Mucosa of descending colon (tissue), 3 donors: Measurements from ENCODE around the gene EHBP1. TPM values are rescaled to one million over a fixed set of nuclear protein-coding genes. Genes with fewer than 3 reads are reported as not detected.
"Not testable (repeated sequence)": the region's sequence is repeated elsewhere in the genome, so short reads cannot be mapped to it uniquely, and the experiment has no call there.

Experiments used
- ATAC-seq: fragments of 200-7000 bp; cut with Tn5 transposase; one replicate; pipeline ENCODE4 v1.9.1; 2020; ENCODE audit warnings: mild to moderate bottlenecking, moderate library complexity
- DNase-seq, 3 donors: peaks; one replicate each; pipeline ENCODE4 v3.0.0-alpha.2; 2020
- H3K36me3 ChIP-seq: fragments of 200-600 bp; one replicate; pipeline ENCODE4 v1.8.0; 2021; ENCODE audit warnings: low read depth, mild to moderate bottlenecking
- H3K4me1 ChIP-seq: fragments of 200-600 bp; one replicate; pipeline ENCODE4 v1.8.0; 2021; ENCODE audit warnings: low read depth, mild to moderate bottlenecking
- H3K4me3 ChIP-seq: fragments of 200-600 bp; one replicate; pipeline ENCODE4 v1.8.0; 2021; ENCODE audit warnings: mild to moderate bottlenecking
- H3K9me3 ChIP-seq: fragments of 200-600 bp; one replicate; pipeline ENCODE4 v1.8.0; 2021; ENCODE audit warnings: mild to moderate bottlenecking
- intact Hi-C, 2 donors: fragments of 100-400 bp; cut with DNase I in 1 of 2; cut with micrococcal nuclease in 1 of 2; formaldehyde crosslinking; loops; one replicate each; pipeline versions ENCODE4 v1.11.0 to v1.11.1; 2022; cut with DNase I, micrococcal nuclease
- total RNA-seq, 3 donors: library from RNA; stranded (reverse); fragmentation: NEBNext Ultra II Directional in 2 of 3; extraction: Animal tissue kit (Norgen Biotek cat#: 25700) in 2 of 3; gene quantifications; one replicate each; pipeline versions ENCODE4 v1.2.1 to v1.2.4, GENCODE V29; 2021 to 2023
- TF ChIP-seq, protein P1 (sequence below): fragments of 200-600 bp; IDR thresholded peaks from one replicate; pipeline ENCODE4 v1.8.0; 2022; ENCODE audit warnings: antibody characterized with exemption, mild to moderate bottlenecking
- donor health status: DM: no; HTN: no; CAD: no; lungs with moderate emphysema.
- donor health status: DM: no; HTN: no; CAD: no.
- donor health status: DM: no; HTN: yes; CAD: no.

Gene EHBP1
- total RNA-seq, 3 donors from 2014 or later, result 26.9 to 136 (median 28.2) TPM

DNA sequence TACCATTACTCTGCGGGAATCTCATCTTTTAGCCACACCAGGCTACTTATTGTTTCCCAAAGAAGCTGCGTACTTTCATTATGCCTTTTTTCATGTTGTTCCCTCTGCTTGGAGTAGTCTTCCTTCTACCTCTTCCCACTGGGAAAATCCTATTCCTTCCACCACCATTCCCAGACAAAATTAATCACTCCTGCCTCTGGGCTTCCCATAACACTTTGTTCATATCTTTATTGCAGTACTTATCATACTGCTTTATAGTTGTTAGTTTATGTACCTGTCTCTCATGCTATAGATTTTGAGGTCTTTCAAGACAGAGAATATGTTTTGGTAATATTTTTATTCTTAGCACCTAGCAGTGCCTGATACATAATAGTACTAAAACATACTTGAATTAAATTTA lies 361.3 kb downstream of the EHBP1 start:
- no peak overlapping the region for H3K4me3 ChIP-seq
- intact Hi-C loops, result no loop called here
- TF ChIP-seq, protein P1, sequence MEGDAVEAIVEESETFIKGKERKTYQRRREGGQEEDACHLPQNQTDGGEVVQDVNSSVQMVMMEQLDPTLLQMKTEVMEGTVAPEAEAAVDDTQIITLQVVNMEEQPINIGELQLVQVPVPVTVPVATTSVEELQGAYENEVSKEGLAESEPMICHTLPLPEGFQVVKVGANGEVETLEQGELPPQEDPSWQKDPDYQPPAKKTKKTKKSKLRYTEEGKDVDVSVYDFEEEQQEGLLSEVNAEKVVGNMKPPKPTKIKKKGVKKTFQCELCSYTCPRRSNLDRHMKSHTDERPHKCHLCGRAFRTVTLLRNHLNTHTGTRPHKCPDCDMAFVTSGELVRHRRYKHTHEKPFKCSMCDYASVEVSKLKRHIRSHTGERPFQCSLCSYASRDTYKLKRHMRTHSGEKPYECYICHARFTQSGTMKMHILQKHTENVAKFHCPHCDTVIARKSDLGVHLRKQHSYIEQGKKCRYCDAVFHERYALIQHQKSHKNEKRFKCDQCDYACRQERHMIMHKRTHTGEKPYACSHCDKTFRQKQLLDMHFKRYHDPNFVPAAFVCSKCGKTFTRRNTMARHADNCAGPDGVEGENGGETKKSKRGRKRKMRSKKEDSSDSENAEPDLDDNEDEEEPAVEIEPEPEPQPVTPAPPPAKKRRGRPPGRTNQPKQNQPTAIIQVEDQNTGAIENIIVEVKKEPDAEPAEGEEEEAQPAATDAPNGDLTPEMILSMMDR, result no peak
- ATAC-seq, result no peak
- no peaks in the 10 kb centered on the region for H3K4me1 ChIP-seq
- H3K9me3 ChIP-seq, result no peaks in the 10 kb centered on the region
- H3K36me3 ChIP-seq, result no peaks in the 10 kb centered on the region
- no peak for DNase-seq

- DNase-seq (no peak), ATAC-seq (no peak)
- no peaks in the 10 kb centered on the region for H3K9me3 ChIP-seq
- TF ChIP-seq, protein P1, result no peak
- intact Hi-C loops, result no loop called here
- H3K4me3 ChIP-seq, result no peak overlapping the region
- no peaks in the 10 kb centered on the region for H3K4me1 ChIP-seq
- no peaks in the 10 kb centered on the region for H3K36me3 ChIP-seq
Measured at GRCh38 chr2:63071664-63072063, 366.2 kb downstream of the EHBP1 start.

DNA sequence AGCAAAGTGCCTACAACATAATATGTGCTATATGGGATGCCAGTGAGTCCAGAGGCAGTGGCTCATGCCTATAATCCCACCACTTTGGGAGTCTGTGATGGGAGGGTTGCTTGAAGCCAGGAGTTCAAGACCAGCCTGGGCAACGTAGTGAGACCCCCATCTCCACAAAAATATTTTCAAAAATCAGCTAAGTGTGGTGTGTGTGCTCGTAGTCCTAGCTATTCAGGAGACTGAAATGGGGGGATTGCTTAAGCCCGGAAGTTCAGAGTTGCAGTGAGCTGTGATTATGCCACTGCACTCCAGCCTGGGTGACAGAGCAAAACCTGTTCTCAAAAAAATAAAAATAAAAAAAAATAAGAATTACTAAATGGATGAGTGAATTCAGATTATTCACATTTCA lies 368.5 kb downstream of the EHBP1 start:
- intact Hi-C loops, result no loop called here
- TF ChIP-seq, protein P1, result no peak
- DNase-seq (no peak), ATAC-seq (no peak)
- Histone ChIP-seq H3K4me3 (no peak overlapping the region), H3K36me3 (no peaks in the 10 kb centered on the region), H3K4me1 (no peaks in the 10 kb centered on the region), H3K9me3 (no peaks in the 10 kb centered on the region)

DNA sequence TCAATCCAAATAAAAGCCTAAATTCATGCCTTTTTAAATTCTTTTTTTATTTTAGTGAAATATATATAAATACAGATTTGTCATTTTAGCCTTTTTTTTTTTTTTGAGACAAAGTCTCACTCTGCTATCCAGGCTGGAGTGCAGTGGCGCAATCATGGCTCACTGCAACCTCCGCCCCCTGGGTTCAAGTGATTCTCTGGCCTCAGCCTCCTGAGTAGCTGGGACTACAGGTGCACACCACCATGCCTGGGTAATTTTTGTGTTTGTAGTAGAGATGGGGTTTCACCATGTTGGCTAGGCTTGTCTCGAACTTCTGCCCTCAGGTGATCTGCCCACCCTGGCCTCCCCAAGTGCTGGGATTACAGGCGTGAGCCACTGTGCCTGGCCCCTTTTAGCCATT lies 368.9 kb downstream of the EHBP1 start:
- H3K9me3 ChIP-seq, H3K4me3 ChIP-seq, ATAC-seq, intact Hi-C loops, H3K4me1 ChIP-seq, H3K36me3 ChIP-seq, DNase-seq: not testable (repeated sequence)

DNA sequence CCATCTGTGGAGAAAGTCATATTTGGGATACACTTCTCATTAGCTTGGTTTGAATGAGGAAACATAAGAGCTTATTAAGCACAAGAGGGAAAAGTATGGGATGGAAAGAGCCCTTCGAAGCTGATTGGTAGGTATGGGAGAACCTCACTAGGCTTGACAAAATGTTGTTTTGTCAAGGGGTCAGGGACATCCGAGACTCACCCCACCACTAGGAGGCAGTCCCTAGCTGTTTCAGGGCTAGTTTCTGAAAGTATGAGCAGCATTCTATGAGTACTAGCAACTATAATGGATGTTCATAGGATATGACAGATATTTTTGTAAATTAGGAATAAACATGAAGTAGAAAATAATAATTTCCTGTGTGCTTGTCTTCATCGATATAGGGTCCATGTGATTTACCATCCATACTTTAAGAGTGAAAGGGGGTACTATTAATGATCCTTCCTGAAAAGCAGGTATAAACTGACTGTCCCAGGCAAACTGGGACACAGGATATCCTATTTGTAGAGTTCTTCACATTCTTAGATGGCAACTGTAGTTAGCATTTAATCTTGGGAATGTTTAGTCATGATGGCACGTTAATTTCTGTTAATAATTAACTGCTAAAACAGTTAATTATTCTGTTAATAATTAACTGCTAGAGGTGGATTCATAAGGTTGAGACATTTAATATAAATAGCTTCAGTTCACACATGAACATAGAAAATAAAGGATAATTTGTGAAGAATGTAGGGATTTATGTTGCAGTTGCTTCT lies 373.5 kb downstream of the EHBP1 start:
- H3K4me1 ChIP-seq, result no peaks in the 10 kb centered on the region
- intact Hi-C loops, result no loop called here
- H3K36me3 ChIP-seq, result no peaks in the 10 kb centered on the region
- no peak overlapping the region for H3K4me3 ChIP-seq
- no peaks in the 10 kb centered on the region for H3K9me3 ChIP-seq
- peak; percentile 16 for ATAC-seq
- TF ChIP-seq, protein P1, result no peak
- DNase-seq, result peak in 1 of 3 donors; percentile 18

DNA sequence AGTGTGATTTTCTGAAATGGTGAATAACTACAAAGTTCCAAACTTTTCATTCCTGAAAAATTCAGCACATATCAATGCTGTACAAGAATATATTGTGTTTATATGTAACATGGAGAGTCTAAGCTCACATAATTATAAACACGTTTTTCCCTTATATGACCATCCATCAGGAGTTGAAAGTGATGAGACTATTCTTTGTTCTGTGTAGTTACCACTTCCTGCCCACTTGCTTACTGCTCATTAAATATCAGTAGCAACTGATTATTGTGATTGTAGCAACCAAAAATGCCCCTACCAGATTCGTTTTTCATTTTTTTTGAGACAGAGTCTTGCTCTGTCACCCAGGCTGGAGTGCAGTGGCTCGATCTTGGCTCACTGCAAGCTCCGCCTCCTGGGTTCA lies 375.9 kb downstream of the EHBP1 start:
- DNase-seq (no peak), ATAC-seq (no peak)
- intact Hi-C loops, result no loop called here
- no peak overlapping the region for H3K4me3 ChIP-seq
- TF ChIP-seq, protein P1, result no peak
- no peaks in the 10 kb centered on the region for H3K9me3 ChIP-seq
- no peaks in the 10 kb centered on the region for H3K4me1 ChIP-seq
- H3K36me3 ChIP-seq, result no peaks in the 10 kb centered on the region
